Stimulated activated CD8-positive, alpha-beta memory T cell treated with anti-CD3 and anti-CD28 coated beads, Interleukin-7, amount 100 ng/mL, for 4 hours (primary cell): ENCODE results near the gene ZNF511.

Source experiments
- DNase-seq, 2 donors: peaks; one replicate each; pipeline ENCODE4 v3.0.0-alpha.2; 2020; ENCODE audit warnings: low read depth in 2 of 2

Gene ZNF511

GRCh38 chr10:133274751-133275683 is 33.7 kb upstream of the ZNF511 start:
- DNase-seq: peak; percentile 79 to 81

- DNase-seq: no peak
Measured at GRCh38 chr10:133275684-133276092, 33.0 kb upstream of the ZNF511 start.

- DNase-seq: no peak
Measured at GRCh38 chr10:133276100-133276434, 32.6 kb upstream of the ZNF511 start.

GRCh38 chr10:133276435-133277201 is 32.1 kb upstream of the ZNF511 start, which contains the start of gene ADAM8:
Gene ADAM8, minus strand, starts transcription at chr10:133276868. Its CDS starts 51 bp downstream, at chr10:133276817.
- DNase-seq: peak in 1 of 2 donors; percentile 63

GRCh38 chr10:133277277-133277992 is 31.3 kb upstream of the ZNF511 start:
- no peak for DNase-seq

- no peak for DNase-seq
Measured at GRCh38 chr10:133277993-133278576, 30.6 kb upstream of the ZNF511 start.

GRCh38 chr10:133278577-133279265 is 30.0 kb upstream of the ZNF511 start:
- peak in 1 of 2 donors; percentile 67 for DNase-seq

- DNase-seq: no peak
Measured at GRCh38 chr10:133279326-133280226, 29.1 kb upstream of the ZNF511 start.

GRCh38 chr10:133280391-133281059 is 28.2 kb upstream of the ZNF511 start:
- DNase-seq: no peak

GRCh38 chr10:133281084-133281483 is 27.6 kb upstream of the ZNF511 start:
- DNase-seq: no peak

GRCh38 chr10:133281628-133282372 is 26.9 kb upstream of the ZNF511 start:
- DNase-seq: no peak

- no peak for DNase-seq
Measured at GRCh38 chr10:133282846-133283390, 25.8 kb upstream of the ZNF511 start.

GRCh38 chr10:133283931-133284330 is 24.8 kb upstream of the ZNF511 start:
- no peak for DNase-seq

- no peak for DNase-seq
Measured at GRCh38 chr10:133285217-133285616, 23.5 kb upstream of the ZNF511 start.

- DNase-seq: no peak
Measured at GRCh38 chr10:133286366-133286765, 22.3 kb upstream of the ZNF511 start.

- DNase-seq: no peak
Measured at GRCh38 chr10:133287832-133288500, 20.7 kb upstream of the ZNF511 start.

- no peak for DNase-seq
Measured at GRCh38 chr10:133289761-133290160, 19.0 kb upstream of the ZNF511 start.
